ENCODE measurements around the gene ASCC3.

The ASCC3 gene

GRCh38 chr6:100464903-100465700, 416.0 kb downstream of the ASCC3 start, which contains the start of gene SIM1:
TSS of gene SIM1 (minus strand) at chr6:100464921. CDS start at chr6:100463468, 1,453 bp downstream.
- DNase-seq (ENCODE audit: low read depth in 2 of 2), result no peak

GRCh38 chr6:100464162-100464851, 416.8 kb downstream of the ASCC3 start:
- no peak for DNase-seq (ENCODE audit: low read depth in 2 of 2)

- no peak for DNase-seq (ENCODE audit: low read depth in 2 of 2)
Measured at GRCh38 chr6:100463630-100464161, 417.4 kb downstream of the ASCC3 start.

- no peak for DNase-seq (ENCODE audit: low read depth in 2 of 2)
Measured at GRCh38 chr6:100462706-100463629, 418.2 kb downstream of the ASCC3 start.

GRCh38 chr6:100461917-100462705, 419.0 kb downstream of the ASCC3 start:
- no peak for DNase-seq (ENCODE audit: low read depth in 2 of 2)

- no peak for DNase-seq (ENCODE audit: low read depth in 2 of 2)
Measured at GRCh38 chr6:100461278-100461916, 419.7 kb downstream of the ASCC3 start.

- DNase-seq (ENCODE audit: low read depth in 2 of 2), result no peak
Measured at GRCh38 chr6:100460650-100461204, 420.4 kb downstream of the ASCC3 start.

GRCh38 chr6:100459592-100460184, 421.4 kb downstream of the ASCC3 start:
- DNase-seq (ENCODE audit: low read depth in 2 of 2), result no peak

GRCh38 chr6:100458841-100459591, 422.1 kb downstream of the ASCC3 start:
- DNase-seq (ENCODE audit: low read depth in 2 of 2), result no peak
